ENCODE results near the gene ASS1. TPM values are rescaled to one million over a fixed set of nuclear protein-coding genes. Genes with fewer than 3 reads are reported as not detected.
"Not testable (repeated sequence)": the region's sequence is repeated elsewhere in the genome, so short reads cannot be mapped to it uniquely, and the experiment has no call there.

Gene ASS1
- total and polyA plus RNA-seq, 11 donors, result 31.5 to 154 (median 60.5) TPM

- DNase-seq, result no peak
- H3K4me3 ChIP-seq, result no peak overlapping the region
- no peaks in the 10 kb centered on the region for H3K4me1 ChIP-seq
- H3K27ac ChIP-seq, result no peak overlapping the region
- TF ChIP-seq, protein P1, sequence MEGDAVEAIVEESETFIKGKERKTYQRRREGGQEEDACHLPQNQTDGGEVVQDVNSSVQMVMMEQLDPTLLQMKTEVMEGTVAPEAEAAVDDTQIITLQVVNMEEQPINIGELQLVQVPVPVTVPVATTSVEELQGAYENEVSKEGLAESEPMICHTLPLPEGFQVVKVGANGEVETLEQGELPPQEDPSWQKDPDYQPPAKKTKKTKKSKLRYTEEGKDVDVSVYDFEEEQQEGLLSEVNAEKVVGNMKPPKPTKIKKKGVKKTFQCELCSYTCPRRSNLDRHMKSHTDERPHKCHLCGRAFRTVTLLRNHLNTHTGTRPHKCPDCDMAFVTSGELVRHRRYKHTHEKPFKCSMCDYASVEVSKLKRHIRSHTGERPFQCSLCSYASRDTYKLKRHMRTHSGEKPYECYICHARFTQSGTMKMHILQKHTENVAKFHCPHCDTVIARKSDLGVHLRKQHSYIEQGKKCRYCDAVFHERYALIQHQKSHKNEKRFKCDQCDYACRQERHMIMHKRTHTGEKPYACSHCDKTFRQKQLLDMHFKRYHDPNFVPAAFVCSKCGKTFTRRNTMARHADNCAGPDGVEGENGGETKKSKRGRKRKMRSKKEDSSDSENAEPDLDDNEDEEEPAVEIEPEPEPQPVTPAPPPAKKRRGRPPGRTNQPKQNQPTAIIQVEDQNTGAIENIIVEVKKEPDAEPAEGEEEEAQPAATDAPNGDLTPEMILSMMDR (IDR thresholded peaks at IDR 0.05), result no peak
- no peak for TF ChIP-seq POLR2A (IDR thresholded peaks at IDR 0.05)
- 77 to 88% (median 83%) methylated on average over 13 to 17 of the region's 17 CpGs for WGBS, 4 donors
- H3K27me3 ChIP-seq, result no peaks in the 10 kb centered on the region
- no peak for ATAC-seq
- no peaks in the 10 kb centered on the region for H3K9me3 ChIP-seq
- H3K36me3 ChIP-seq, result peaks cover 0 to 14% (median 0%) of the 10 kb centered on the region in 9 donors
- intact Hi-C loops (cut with DNase I), result no loop called here
Measured at GRCh38 chr9:130398487-130399240, 46.1 kb upstream of the ASS1 start.

DNA sequence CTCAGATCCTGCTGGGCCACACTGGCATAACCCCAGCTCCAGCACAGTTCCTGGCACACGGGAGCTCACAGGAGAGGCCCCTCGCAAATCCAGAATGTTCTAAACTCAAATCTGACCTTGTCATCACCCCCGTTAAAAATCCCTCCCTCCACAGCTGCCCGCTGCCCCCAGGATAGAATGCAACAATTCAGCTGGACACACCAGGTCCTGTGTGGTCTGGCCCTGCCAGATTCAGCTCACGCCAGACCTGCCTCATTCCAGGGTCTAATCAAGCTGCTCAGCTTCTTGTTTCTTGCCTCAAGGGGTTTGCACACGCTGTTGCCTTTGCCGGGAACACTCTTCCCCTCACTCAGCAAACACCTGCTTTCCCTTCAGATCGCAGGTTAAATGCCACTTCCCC lies 45.0 kb upstream of the ASS1 start:
- 62 to 76% (median 73%) methylated on average over 8 of the region's 8 CpGs for WGBS, 4 donors
- Histone ChIP-seq H3K27ac (no peak overlapping the region), H3K4me3 (no peak overlapping the region), H3K27me3 (no peaks in the 10 kb centered on the region), H3K9me3 (no peaks in the 10 kb centered on the region), H3K4me1 (no peaks in the 10 kb centered on the region), H3K36me3 (peaks cover 0 to 9% (median 0%) of the 10 kb centered on the region in 9 donors)
- no peak for ATAC-seq
- intact Hi-C loops (cut with DNase I), result no loop called here
- DNase-seq, result no peak
- TF ChIP-seq, protein P1 (IDR thresholded peaks at IDR 0.05), result no peak
- no peak for TF ChIP-seq POLR2A (IDR thresholded peaks at IDR 0.05)

GRCh38 chr9:130400870-130401269 lies 43.9 kb upstream of the ASS1 start:
- Histone ChIP-seq H3K27me3 (no peaks in the 10 kb centered on the region), H3K4me3 (no peak overlapping the region), H3K4me1 (no peaks in the 10 kb centered on the region), H3K9me3 (no peaks in the 10 kb centered on the region), H3K36me3 (peaks cover 0 to 12% (median 0%) of the 10 kb centered on the region in 9 donors), H3K27ac (no peak overlapping the region)
- ATAC-seq (no peak), DNase-seq (no peak)
- intact Hi-C loops (cut with DNase I), result no loop called here
- no peak for TF ChIP-seq POLR2A (IDR thresholded peaks at IDR 0.05)
- TF ChIP-seq, protein P1 (IDR thresholded peaks at IDR 0.05), result no peak
- 93 to 99% (median 94%) methylated on average over 8 of the region's 8 CpGs for WGBS, 4 donors

DNA sequence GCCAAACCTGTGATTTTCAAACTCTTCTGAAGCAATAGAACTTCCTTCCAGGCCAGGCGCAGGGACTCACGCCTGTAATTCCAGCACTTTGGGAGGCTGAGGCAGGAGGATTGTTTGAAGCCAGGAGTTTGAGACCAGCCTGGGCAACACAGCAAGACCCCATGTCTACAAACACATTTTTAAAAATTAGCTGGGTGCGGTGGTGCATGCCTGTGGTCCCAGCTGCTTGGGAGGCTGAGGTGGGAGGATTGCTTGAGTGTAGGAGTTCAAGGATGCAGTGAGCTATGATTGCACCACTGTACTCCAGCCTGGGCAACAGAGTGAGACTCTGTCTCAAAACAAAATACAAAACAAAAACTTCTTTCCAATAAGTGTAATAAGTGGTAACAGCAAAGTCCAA lies 43.0 kb upstream of the ASS1 start:
- H3K27ac ChIP-seq; H3K4me1 ChIP-seq; DNase-seq; H3K27me3 ChIP-seq; ATAC-seq; intact Hi-C loops (cut with DNase I); H3K9me3 ChIP-seq; H3K4me3 ChIP-seq: not testable (repeated sequence)
- H3K36me3 ChIP-seq, result peaks cover 0 to 21% (median 0%) of the 10 kb centered on the region in 9 donors
- WGBS, 4 donors, result 92 to 95% (median 93%) methylated on average over 3 of the region's 3 CpGs

DNA sequence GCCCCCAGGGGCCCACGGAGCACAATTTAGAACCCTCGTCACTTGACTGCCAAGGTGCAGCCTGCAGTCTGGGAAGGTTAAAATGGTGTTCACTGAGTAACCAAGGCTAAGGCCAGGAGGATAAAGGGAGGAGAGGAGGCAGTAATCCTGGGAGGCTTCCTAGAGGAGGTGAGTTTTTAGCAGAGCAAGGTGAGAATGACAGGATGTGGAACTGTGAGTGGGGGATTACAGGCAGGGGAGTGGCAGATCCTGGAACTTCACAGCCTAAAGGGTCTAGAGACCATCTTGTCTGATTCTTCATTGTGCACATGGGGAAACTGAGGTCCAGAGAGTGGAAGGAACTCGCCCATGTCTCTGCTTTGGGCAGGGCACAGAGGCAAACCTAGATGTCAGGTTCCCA lies 42.5 kb upstream of the ASS1 start:
- Histone ChIP-seq H3K4me3 (no peak overlapping the region), H3K27ac (no peak overlapping the region), H3K9me3 (no peaks in the 10 kb centered on the region), H3K4me1 (no peaks in the 10 kb centered on the region), H3K27me3 (no peaks in the 10 kb centered on the region), H3K36me3 (peaks cover 0 to 22% (median 0%) of the 10 kb centered on the region in 9 donors)
- no peak for ATAC-seq
- TF ChIP-seq, protein P1 (IDR thresholded peaks at IDR 0.05), result no peak
- no peak for TF ChIP-seq POLR2A (IDR thresholded peaks at IDR 0.05)
- WGBS, 4 donors, result 84 to 97% (median 92%) methylated on average over 3 of the region's 3 CpGs
- DNase-seq, result no peak
- intact Hi-C loops (cut with DNase I), result no loop called here
